ENCODE measurements around the gene CAST.

DNA sequence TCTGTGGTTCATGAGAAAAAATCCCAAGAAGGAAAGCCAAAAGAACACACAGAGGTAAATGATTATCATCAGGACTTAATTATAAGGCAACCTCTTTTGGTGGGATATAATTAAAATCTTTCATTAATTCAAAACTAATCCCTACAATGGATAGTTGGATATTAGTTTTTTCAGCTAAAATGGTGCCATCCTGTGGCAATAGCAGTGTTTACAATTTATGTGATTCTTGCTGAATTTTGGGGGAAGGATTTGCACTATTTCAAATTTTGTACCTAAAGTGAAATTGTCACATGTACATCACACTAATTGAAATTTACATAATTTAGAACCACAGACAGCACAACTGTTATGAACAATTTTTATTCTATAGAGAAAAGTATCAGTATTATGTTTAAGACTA is 67.0 kb downstream of the CAST start:
- TF ChIP-seq POLR2A (IDR thresholded peaks at IDR 0.05) = no peak
- TF ChIP-seq CTCF (IDR thresholded peaks at IDR 0.05) = peak in 1 of 3 experiments; percentile 26
